H1 (cell line): ENCODE measurements around the gene NACAD.

ENCODE experiments used
- EGR1 ChIP-seq: IDR thresholded peaks from 2 replicates; pipeline ENCODE4 v1.6.1; 2011; ENCODE audit warnings: low read depth, low read length, borderline replicate concordance
- MAFK ChIP-seq: IDR thresholded peaks from 2 replicates; pipeline ENCODE4 v1.6.1; 2012; ENCODE audit warnings: low read depth, mild to moderate bottlenecking, improper control_type of control experiment, low read length

DNA sequence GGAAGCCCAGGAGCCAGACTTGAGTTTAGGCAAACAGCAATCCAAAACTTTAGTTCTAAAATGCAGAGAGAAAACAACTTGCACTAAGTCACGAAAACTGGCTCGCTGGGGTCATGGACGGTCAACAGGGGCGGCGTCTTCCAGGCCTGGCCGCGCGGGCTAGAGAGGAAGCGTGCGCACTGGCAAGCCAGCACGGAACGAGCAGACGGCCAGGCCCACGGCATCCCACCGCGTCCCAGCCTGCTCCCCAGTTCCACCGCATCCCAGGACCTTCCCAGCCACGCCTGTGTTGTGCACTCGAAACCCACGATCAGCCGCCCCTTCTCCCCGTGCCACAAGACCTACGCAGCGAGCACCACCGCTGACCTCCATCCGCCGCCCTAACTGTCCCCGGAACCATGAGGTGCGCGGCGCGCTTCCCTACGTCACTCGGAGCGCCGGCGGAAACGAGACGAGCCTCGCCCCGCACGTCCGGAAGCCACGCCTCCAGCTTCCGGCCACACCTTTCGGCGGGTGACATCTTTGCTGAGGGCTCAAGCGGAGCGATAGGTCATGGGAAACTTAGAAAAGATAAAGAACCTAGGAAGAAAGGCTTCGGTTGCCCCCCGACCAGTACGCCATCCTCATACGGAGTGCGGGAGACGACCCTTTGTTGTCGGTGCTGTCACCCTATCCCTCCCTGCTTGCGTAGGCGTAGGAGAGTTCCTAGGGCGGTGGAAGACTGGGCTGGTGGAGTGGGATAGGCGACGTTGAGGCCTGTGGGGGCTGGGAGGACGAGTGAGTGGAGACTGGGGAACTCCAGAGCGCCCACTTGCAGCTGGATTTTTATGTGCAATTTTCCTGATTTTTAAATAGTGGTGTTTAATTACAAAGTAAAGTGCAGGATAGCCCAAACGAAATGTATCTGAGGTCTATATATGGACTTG lies 22.8 kb upstream of the NACAD start, which contains the start of gene TBRG4:
- TF ChIP-seq EGR1 (peak; percentile 54; the same call in 1 of the 2 replicates), MAFK (no peak)
